ENCODE data around the gene NAV2. TPM values are rescaled to one million over a fixed set of nuclear protein-coding genes. Genes with fewer than 3 reads are reported as not detected.

NAV2 gene
- total RNA-seq, 3 donors from 2014 or later: 21.9 to 65.9 (median 30.9) TPM

- Histone ChIP-seq H3K9me3 (no peaks in the 10 kb centered on the region), H3K36me3 (ENCODE audit: low read depth) (no peaks in the 10 kb centered on the region), H3K4me3 (no peak overlapping the region), H3K4me1 (ENCODE audit: low read depth) (no peaks in the 10 kb centered on the region)
- TF ChIP-seq, protein P1, sequence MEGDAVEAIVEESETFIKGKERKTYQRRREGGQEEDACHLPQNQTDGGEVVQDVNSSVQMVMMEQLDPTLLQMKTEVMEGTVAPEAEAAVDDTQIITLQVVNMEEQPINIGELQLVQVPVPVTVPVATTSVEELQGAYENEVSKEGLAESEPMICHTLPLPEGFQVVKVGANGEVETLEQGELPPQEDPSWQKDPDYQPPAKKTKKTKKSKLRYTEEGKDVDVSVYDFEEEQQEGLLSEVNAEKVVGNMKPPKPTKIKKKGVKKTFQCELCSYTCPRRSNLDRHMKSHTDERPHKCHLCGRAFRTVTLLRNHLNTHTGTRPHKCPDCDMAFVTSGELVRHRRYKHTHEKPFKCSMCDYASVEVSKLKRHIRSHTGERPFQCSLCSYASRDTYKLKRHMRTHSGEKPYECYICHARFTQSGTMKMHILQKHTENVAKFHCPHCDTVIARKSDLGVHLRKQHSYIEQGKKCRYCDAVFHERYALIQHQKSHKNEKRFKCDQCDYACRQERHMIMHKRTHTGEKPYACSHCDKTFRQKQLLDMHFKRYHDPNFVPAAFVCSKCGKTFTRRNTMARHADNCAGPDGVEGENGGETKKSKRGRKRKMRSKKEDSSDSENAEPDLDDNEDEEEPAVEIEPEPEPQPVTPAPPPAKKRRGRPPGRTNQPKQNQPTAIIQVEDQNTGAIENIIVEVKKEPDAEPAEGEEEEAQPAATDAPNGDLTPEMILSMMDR (IDR thresholded peaks at IDR 0.05): no peak
- DNase-seq: no peak
- ATAC-seq: no peak
- intact Hi-C loops (cut with DNase I, micrococcal nuclease): no loop called here
Observed at GRCh38 chr11:19703211-19703610, 9.4 kb upstream of the NAV2 start.

GRCh38 chr11:19704213-19704612, 8.4 kb upstream of the NAV2 start:
- intact Hi-C loops (cut with DNase I, micrococcal nuclease): no loop called here
- TF ChIP-seq, protein P1 (IDR thresholded peaks at IDR 0.05): no peak
- ATAC-seq (no peak), DNase-seq (no peak)
- no peaks in the 10 kb centered on the region for H3K4me1 ChIP-seq (ENCODE audit: low read depth)
- H3K4me3 ChIP-seq: no peak overlapping the region
- no peaks in the 10 kb centered on the region for H3K9me3 ChIP-seq
- no peaks in the 10 kb centered on the region for H3K36me3 ChIP-seq (ENCODE audit: low read depth)

DNA sequence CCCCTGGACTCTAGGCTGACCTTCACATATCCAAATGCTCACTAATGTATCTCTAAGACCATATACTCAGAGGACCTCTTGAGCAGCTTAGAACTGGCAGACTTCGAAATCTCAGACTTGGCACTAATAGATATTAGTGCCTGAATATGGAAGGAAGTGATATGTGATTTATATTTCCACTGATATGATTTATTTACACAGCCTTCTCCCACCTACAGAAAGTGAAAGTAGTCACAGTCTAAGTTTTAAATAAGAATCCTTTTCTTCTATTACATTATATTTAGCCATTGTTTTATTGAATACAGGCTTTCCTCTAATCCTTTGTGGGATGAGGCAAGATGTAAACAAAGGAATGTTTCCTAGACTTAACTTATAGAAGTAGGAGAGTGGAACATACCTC, 6.7 kb upstream of the NAV2 start:
- Histone ChIP-seq H3K36me3 (ENCODE audit: low read depth) (no peaks in the 10 kb centered on the region), H3K4me1 (ENCODE audit: low read depth) (no peaks in the 10 kb centered on the region), H3K9me3 (no peaks in the 10 kb centered on the region), H3K4me3 (no peak overlapping the region)
- ATAC-seq: no peak
- DNase-seq: no peak
- TF ChIP-seq, protein P1 (IDR thresholded peaks at IDR 0.05): no peak
- intact Hi-C loops (cut with DNase I, micrococcal nuclease): no loop called here

DNA sequence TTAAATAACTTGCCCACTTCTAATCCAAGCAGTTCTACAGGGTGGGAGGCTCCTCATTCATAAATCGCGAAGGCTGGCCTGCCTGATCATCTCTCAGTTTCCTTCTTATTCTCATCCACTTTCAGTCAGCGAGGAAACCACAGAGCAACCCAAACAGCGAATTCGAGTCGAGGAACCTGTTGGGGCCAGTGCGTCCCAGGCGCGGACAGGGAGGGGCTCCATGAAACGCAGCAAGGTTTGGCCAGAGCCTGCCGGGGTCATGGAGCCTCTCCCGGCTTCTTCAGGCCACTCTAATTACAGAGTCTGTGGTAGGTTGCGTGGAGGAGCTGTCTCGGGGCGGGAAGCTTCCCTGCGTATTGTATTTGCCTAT, 741 bp upstream of the NAV2 start:
- Histone ChIP-seq H3K4me1 (ENCODE audit: low read depth) (peaks cover 21% of the 10 kb centered on the region), H3K9me3 (no peaks in the 10 kb centered on the region), H3K4me3 (peak overlapping the region; percentile 26), H3K36me3 (ENCODE audit: low read depth) (no peaks in the 10 kb centered on the region)
- TF ChIP-seq, protein P1 (IDR thresholded peaks at IDR 0.05): no peak
- DNase-seq (peak in 1 of 3 donors; percentile 59), ATAC-seq (peak; percentile 9)
- intact Hi-C loops (cut with DNase I, micrococcal nuclease): no loop called here

DNA sequence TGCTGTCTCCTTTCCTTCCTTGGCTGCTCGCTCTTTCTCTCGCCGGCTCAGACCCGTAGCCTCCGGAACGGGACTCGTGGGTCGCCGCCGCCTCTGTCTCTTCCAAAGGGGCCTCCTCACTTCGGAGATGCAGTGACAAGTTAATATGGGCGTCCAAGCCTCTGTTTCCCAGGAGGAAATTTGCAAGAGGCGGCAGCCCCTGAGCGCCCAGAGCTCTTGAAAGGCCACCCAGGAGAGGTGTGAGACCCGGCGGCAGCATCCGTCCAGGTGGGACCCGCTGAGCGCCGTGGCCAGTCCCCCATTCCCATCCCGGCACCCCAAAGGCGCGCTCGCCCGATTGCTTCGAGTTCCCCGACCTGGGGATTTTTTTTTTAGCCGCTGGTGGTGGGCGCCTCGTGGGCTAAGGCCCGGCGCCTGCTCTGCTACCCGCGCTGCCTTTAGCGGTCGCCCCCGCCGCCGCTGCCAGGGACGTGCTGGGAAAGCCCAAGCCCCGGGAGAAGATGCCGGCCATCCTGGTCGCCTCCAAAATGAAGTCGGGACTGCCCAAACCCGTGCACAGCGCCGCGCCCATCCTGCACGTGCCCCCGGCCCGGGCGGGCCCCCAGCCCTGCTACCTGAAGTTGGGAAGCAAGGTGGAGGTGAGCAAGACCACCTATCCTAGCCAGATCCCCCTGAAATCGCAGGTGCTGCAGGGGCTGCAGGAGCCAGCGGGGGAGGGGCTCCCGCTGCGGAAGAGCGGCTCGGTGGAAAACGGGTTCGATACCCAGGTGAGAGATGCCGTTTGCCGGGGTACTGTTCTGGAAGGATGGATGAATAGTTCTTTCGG, 772 bp downstream of the NAV2 start:
- Histone ChIP-seq H3K4me3 (no peak overlapping the region), H3K9me3 (no peaks in the 10 kb centered on the region), H3K36me3 (ENCODE audit: low read depth) (no peaks in the 10 kb centered on the region), H3K4me1 (ENCODE audit: low read depth) (peaks cover 21% of the 10 kb centered on the region)
- TF ChIP-seq, protein P1 (IDR thresholded peaks at IDR 0.05): no peak
- ATAC-seq: peak; percentile 3
- DNase-seq: peak in 2 of 3 donors; percentile 31 to 54
- intact Hi-C loops (cut with DNase I, micrococcal nuclease): no loop called here

Measured in mucosa of descending colon (tissue), 3 donors.